Esophagus muscularis mucosa (tissue), 4 donors: Measurements from ENCODE around the gene WDFY4. TPM values are rescaled to one million over a fixed set of nuclear protein-coding genes. Genes with fewer than 3 reads are reported as not detected.

Experiments used
- DNase-seq: peaks from one replicate; pipeline ENCODE4 v3.0.0-alpha.2; 2017; ENCODE audit errors: extremely low spot score
- H3K27ac ChIP-seq, 4 donors: fragments of 200-600 bp; sonication (generic); replicated peaks in 1 of 4; 1 replicate in 3 of 4; 2 replicates in 1 of 4; pipeline ENCODE4 v1.5.1; 2016 to 2019; ENCODE audit warnings: mild to moderate bottlenecking in 1 of 4
- H3K27me3 ChIP-seq, 4 donors: fragments of 200-600 bp; sonication (generic); one replicate each; pipeline versions ENCODE4 v1.5.1 to v1.6.0; 2016 to 2019
- H3K36me3 ChIP-seq, 4 donors: fragments of 200-600 bp; sonication (generic); one replicate each; pipeline ENCODE4 v1.5.1; 2016 to 2019
- H3K4me1 ChIP-seq, 4 donors: fragments of 200-600 bp; sonication (generic); one replicate each; pipeline ENCODE4 v1.5.1; 2016 to 2019
- H3K4me3 ChIP-seq, 4 donors: fragments of 200-600 bp; sonication (generic); 1 replicate in 2 of 4; 2 replicates in 2 of 4; pipeline ENCODE4 v1.5.1; 2016 to 2019; ENCODE audit warnings: mild to moderate bottlenecking in 4 of 4, moderate library complexity in 1 of 4
- H3K9me3 ChIP-seq, 4 donors: fragments of 200-600 bp; sonication (generic); 1 replicate in 3 of 4; 2 replicates in 1 of 4; pipeline ENCODE4 v1.5.1; 2016 to 2019
- CTCF ChIP-seq, 3 experiments: fragments of 200-600 bp in 2 of 3; fragments of 450-650 bp in 1 of 3; sonication (generic) in 2 of 3; IDR thresholded peaks; one replicate each; pipeline ENCODE4 v1.5.1; 2017 to 2019; ENCODE audit warnings: antibody characterized with exemption in 3 of 3, mild to moderate bottlenecking in 2 of 3, moderate library complexity in 1 of 3
- EP300 ChIP-seq: sonication (generic); formaldehyde crosslinking; IDR thresholded peaks from one replicate; pipeline ENCODE4 v1.6.1; 2017; ENCODE audit warnings: antibody characterized with exemption
- POLR2A ChIP-seq: fragments of 450-650 bp; IDR thresholded peaks from one replicate; pipeline ENCODE4 v1.6.1; 2017; ENCODE audit warnings: antibody characterized with exemption, moderate library complexity, mild to moderate bottlenecking, low read depth
- POLR2AphosphoS5 ChIP-seq, 2 donors: sonication (generic); formaldehyde crosslinking; IDR thresholded peaks; one replicate each; pipeline ENCODE4 v1.6.1; 2017; ENCODE audit warnings: antibody characterized with exemption in 2 of 2
- WGBS: methylation state at CpG from one replicate; pipeline ENCODE4 v1.1.5; 2018; 5-methylcytosine and 5-hydroxymethylcytosine counted together
- intact Hi-C: fragments of 100-400 bp; cut with DNase I; formaldehyde crosslinking; loops from one replicate; pipeline ENCODE4 v1.15.1; 2023
- total RNA-seq, 4 donors: library from RNA; depleted of rRNA; stranded (reverse); fragments of >200 nt; gene quantifications; one replicate each; pipeline versions ENCODE4 v1.1.0 to v1.2.1, GENCODE V29; 2016

Gene WDFY4
- total RNA-seq, 4 donors from 2014 or later, result 2.3 to 7.3 (median 5.2) TPM

- intact Hi-C loops, result no loop called here
- TF ChIP-seq POLR2AphosphoS5 (IDR thresholded peaks at IDR 0.05) (no peak), CTCF (IDR thresholded peaks at IDR 0.05) (no peak), EP300 (no peak), POLR2A (no peak)
These were observed 80.4 kb downstream of the WDFY4 start for GRCh38 chr10:48765039-48765438.

GRCh38 chr10:48765527-48765926, 80.9 kb downstream of the WDFY4 start:
- 92% methylated on average over 3 of the region's 4 CpGs for WGBS
- no peak for TF ChIP-seq POLR2AphosphoS5 (IDR thresholded peaks at IDR 0.05)
- TF ChIP-seq POLR2A, result no peak
- TF ChIP-seq EP300, result no peak
- TF ChIP-seq CTCF (IDR thresholded peaks at IDR 0.05), result no peak
- H3K9me3 ChIP-seq, result no peaks in the 10 kb centered on the region
- no peak overlapping the region for H3K27ac ChIP-seq
- peaks cover 0 to 2% (median 0%) of the 10 kb centered on the region in 4 donors for H3K27me3 ChIP-seq
- DNase-seq, result peak; percentile 66
- H3K36me3 ChIP-seq, result no peaks in the 10 kb centered on the region
- H3K4me3 ChIP-seq, result no peak overlapping the region
- intact Hi-C loops, result no loop called here
- H3K4me1 ChIP-seq, result no peaks in the 10 kb centered on the region

More at GRCh38 chr10:48765039-48765438, 80.4 kb downstream of the WDFY4 start:
- no peaks in the 10 kb centered on the region for H3K9me3 ChIP-seq
- no peaks in the 10 kb centered on the region for H3K4me1 ChIP-seq
- no peaks in the 10 kb centered on the region for H3K36me3 ChIP-seq
- DNase-seq, result no peak
- H3K27me3 ChIP-seq, result peaks cover 0 to 7% (median 0%) of the 10 kb centered on the region in 4 donors
- WGBS, result 80% methylated on average over 1 of the region's 1 CpG
- H3K4me3 ChIP-seq, result no peak overlapping the region
- H3K27ac ChIP-seq, result no peak overlapping the region

GRCh38 chr10:48767373-48768143, 82.9 kb downstream of the WDFY4 start:
- Histone ChIP-seq H3K27me3 (no peaks in the 10 kb centered on the region), H3K9me3 (no peaks in the 10 kb centered on the region), H3K4me1 (no peaks in the 10 kb centered on the region), H3K27ac (no peak overlapping the region), H3K4me3 (no peak overlapping the region), H3K36me3 (no peaks in the 10 kb centered on the region)
- no peak for TF ChIP-seq CTCF (IDR thresholded peaks at IDR 0.05)
- WGBS, result 82% methylated on average over 2 of the region's 4 CpGs
- DNase-seq, result peak; percentile 66
- intact Hi-C loops, result no loop called here

- H3K4me1 ChIP-seq, result no peaks in the 10 kb centered on the region
These were observed 83.6 kb downstream of the WDFY4 start for GRCh38 chr10:48768144-48768766.

More at GRCh38 chr10:48768144-48768766, 83.6 kb downstream of the WDFY4 start:
- intact Hi-C loops, result no loop called here
- H3K27ac ChIP-seq, result no peak overlapping the region
- TF ChIP-seq EP300 (no peak), POLR2A (no peak), CTCF (IDR thresholded peaks at IDR 0.05) (no peak), POLR2AphosphoS5 (IDR thresholded peaks at IDR 0.05) (no peak)
- no peaks in the 10 kb centered on the region for H3K36me3 ChIP-seq
- H3K4me3 ChIP-seq, result no peak overlapping the region
- WGBS, result 90% methylated on average over 14 of the region's 14 CpGs
- peak; percentile 75 for DNase-seq
- H3K27me3 ChIP-seq, result no peaks in the 10 kb centered on the region
- no peaks in the 10 kb centered on the region for H3K9me3 ChIP-seq
